Aortic smooth muscle cell (primary cell): Measurements from ENCODE around the gene TSPO2. TPM values are rescaled to one million over a fixed set of nuclear protein-coding genes. Genes with fewer than 3 reads are reported as not detected.

Source experiments
- total RNA-seq: library from RNA; depleted of rRNA; stranded (reverse); fragments of >200 nt; gene quantifications from 2 replicates; pipeline ENCODE4 v1.2.3, GENCODE V29; 2014

TSPO2 gene
- not detected in 2 replicates for total RNA-seq

GRCh38 chr6:41042226-41043055, at the start of gene TSPO2:
TSS of gene TSPO2 (plus strand) at chr6:41042467. CDS start at chr6:41042986, 519 bp downstream.

GRCh38 chr6:41039060-41039998, 2.9 kb upstream of the TSPO2 start, which contains the start of gene UNC5CL:
TSS of gene UNC5CL (minus strand) at chr6:41039221. CDS start at chr6:41035074, 4,147 bp downstream.

GRCh38 chr6:41053041-41053440, 10.8 kb downstream of the TSPO2 start, which contains the start of gene APOBEC2:
TSS of gene APOBEC2 (plus strand) at chr6:41053202. CDS start at chr6:41053348, 146 bp downstream.

GRCh38 chr6:41071923-41072835, 29.9 kb downstream of the TSPO2 start, which contains the start of gene OARD1:
TSS of gene OARD1 (minus strand) at chr6:41072356. CDS start at chr6:41071634, 722 bp downstream.

GRCh38 chr6:41072836-41073202, 30.6 kb downstream of the TSPO2 start, which contains the start of gene NFYA:
TSS of gene NFYA (plus strand) at chr6:41072974. CDS start at chr6:41079090, 6,116 bp downstream.

Other genes starting within 250 kb of the TSPO2 start
- gene UNC5CL, start 3.2 kb upstream of the TSPO2 start, total RNA-seq: under 0.01 TPM in 1 of 2 replicates, not detected in the other
- not detected in 2 replicates for gene APOBEC2, start 10.7 kb downstream of the TSPO2 start, total RNA-seq
- 9.6 and 13.6 TPM in 2 replicates for gene OARD1, start 29.9 kb downstream of the TSPO2 start, total RNA-seq
- gene NFYA, start 30.5 kb downstream of the TSPO2 start, total RNA-seq: 12.6 and 14.8 TPM in 2 replicates
- gene TREML1, start 111.9 kb downstream of the TSPO2 start, total RNA-seq: not detected in 2 replicates
- gene TREM2, start 120.6 kb downstream of the TSPO2 start, total RNA-seq: not detected in 2 replicates
- gene TREML2, start 158.7 kb downstream of the TSPO2 start, total RNA-seq: not detected in 2 replicates
- not detected in 2 replicates for gene TREML4, start 185.9 kb downstream of the TSPO2 start, total RNA-seq
- 0.19 and 0.66 TPM in 2 replicates for gene TREM1, start 244.2 kb downstream of the TSPO2 start, total RNA-seq